OCI-LY3 (cell line): ENCODE measurements around the gene KLF15.

Source experiments
- CTCF ChIP-seq: fragments of 200-600, 300-600 bp; sonication (generic); IDR thresholded peaks from 2 replicates; pipeline ENCODE4 v1.5.1; 2014; ENCODE audit warnings: antibody characterized with exemption, low read length, low read depth
- EZH2phosphoT487 ChIP-seq: fragments of 200-600 bp; shearing (Covaris generic); IDR thresholded peaks from 2 replicates; pipeline ENCODE4 v1.6.1; 2018; ENCODE audit warnings: antibody characterized with exemption, mixed run types, low read depth

GRCh38 chr3:126354776-126355175 lies 2.4 kb downstream of the KLF15 start:
- TF ChIP-seq CTCF (no peak), EZH2phosphoT487 (no peak)
